Endothelial cell of umbilical vein (primary cell): ENCODE results near the gene WNT9A. TPM values are rescaled to one million over a fixed set of nuclear protein-coding genes. Genes with fewer than 3 reads are reported as not detected.

Experiments
- BruUV-seq: library from RNA; stranded (reverse); fragments of 400-500 nt; replicated peaks from 2 replicates; lab custom pipeline; 2021; lab: Mats Ljungman, UMichigan
- CTCF ChIA-PET: fragments of 300-600, 350-600 bp; sonication (Branson Sonifier 250); formaldehyde crosslinking; loops from one replicate; lab custom pipeline; 2021; ENCODE audit warnings: antibody characterized with exemption, inconsistent platforms; lab: Charles Lee
- POLR2A ChIA-PET: fragments of 300-600, 350-600 bp; sonication (Branson Sonifier 250); formaldehyde crosslinking; loops from one replicate; lab custom pipeline; 2021; ENCODE audit warnings: antibody characterized with exemption, inconsistent platforms; lab: Charles Lee
- DNase-seq: peaks from one replicate; pipeline ENCODE4 v3.0.0-alpha.2; 2011; ENCODE audit warnings: low read depth, low spot score
- FAIRE-seq: peaks from 2 replicates; lab custom pipeline; 2011; peaks lifted over from hg19 to GRCh38; lab: Jason Lieb, UNC
- H2AFZ ChIP-seq: 2 replicates; pipeline ENCODE4 v1.6.0; 2012; ENCODE audit warnings: low read depth, low read length, control low read depth, inconsistent platforms
- H3K27ac ChIP-seq: 2 replicates; pipeline ENCODE4 v1.5.1; 2011; ENCODE audit warnings: low read depth, mild to moderate bottlenecking, control low read depth, low read length, moderate library complexity; ENCODE audit not compliant: insufficient read depth
- H3K27me3 ChIP-seq, 2 experiments: 2 replicates each; pipeline versions ENCODE4 v1.6.0 to v1.6.1; 2011; ENCODE audit warnings: low read length in 2 of 2, mixed read lengths in 1 of 2; ENCODE audit not compliant: control insufficient read depth in 2 of 2, insufficient read depth in 2 of 2
- H3K36me3 ChIP-seq, 2 experiments: 2 replicates in 1 of 2; 3 replicates in 1 of 2; pipeline ENCODE4 v1.5.1; 2011; ENCODE audit warnings: low read length in 2 of 2, mild to moderate bottlenecking in 1 of 2, moderate library complexity in 1 of 2; ENCODE audit not compliant: control insufficient read depth in 2 of 2, insufficient read depth in 2 of 2; ENCODE audit errors: extremely low read depth in 1 of 2
- H3K4me1 ChIP-seq: 3 replicates; pipeline ENCODE4 v1.5.1; 2011; ENCODE audit warnings: mild to moderate bottlenecking, low read length; ENCODE audit not compliant: control insufficient read depth, insufficient read depth; ENCODE audit errors: extremely low read depth
- H3K4me2 ChIP-seq: 2 replicates; pipeline ENCODE4 v1.6.1; 2011; ENCODE audit warnings: low read length, control low read depth, mixed read lengths; ENCODE audit not compliant: insufficient read depth
- H3K4me3 ChIP-seq, 3 experiments: fragments of 200-600 bp in 1 of 3; sonication (generic), shearing (Covaris generic) in 1 of 3; replicated peaks in 1 of 3; 2 replicates each; pipeline ENCODE4 v1.5.1; 2011 to 2016; ENCODE audit warnings: control low read depth in 3 of 3, low read length in 3 of 3, mild to moderate bottlenecking in 2 of 3, inconsistent platforms in 1 of 3, low read depth in 1 of 3, moderate library complexity in 1 of 3; ENCODE audit not compliant: insufficient read depth in 1 of 3
- H3K79me2 ChIP-seq: 2 replicates; pipeline ENCODE4 v1.6.0; 2012; ENCODE audit warnings: low read length, inconsistent platforms; ENCODE audit not compliant: control insufficient read depth, insufficient read depth
- H3K9ac ChIP-seq: replicated peaks from 2 replicates; pipeline ENCODE3; 2011; ENCODE audit warnings: low read length, control low read depth; ENCODE audit not compliant: insufficient read depth; ENCODE audit errors: extremely low read depth
- H3K9me1 ChIP-seq: replicated peaks from 3 replicates; pipeline ENCODE4 v1.6.0; 2011; ENCODE audit warnings: mild to moderate bottlenecking, low read length; ENCODE audit not compliant: control insufficient read depth, insufficient read depth; ENCODE audit errors: extremely low read depth
- H3K9me3 ChIP-seq: replicated peaks from 2 replicates; pipeline ENCODE4 v1.5.1; 2012; ENCODE audit warnings: low read length, inconsistent platforms; ENCODE audit not compliant: control insufficient read depth, insufficient read depth
- H4K20me1 ChIP-seq: replicated peaks from 2 replicates; pipeline ENCODE3; 2011; ENCODE audit warnings: mild to moderate bottlenecking, low read length; ENCODE audit not compliant: control insufficient read depth, insufficient read depth; ENCODE audit errors: extremely low read depth
- CTCF ChIP-seq, 2 donors: IDR thresholded peaks; 1 replicate in 1 of 2; 2 replicates in 1 of 2; pipeline ENCODE4 v1.5.1; 2011; ENCODE audit warnings: low read length in 2 of 2, mild to moderate bottlenecking in 2 of 2, moderate library complexity in 2 of 2, control low read depth in 1 of 2, inconsistent platforms in 1 of 2, low read depth in 1 of 2; ENCODE audit not compliant: insufficient read depth in 1 of 2; ENCODE audit errors: extremely low read depth in 1 of 2
- EZH2 ChIP-seq: IDR thresholded peaks from 2 replicates; pipeline ENCODE4 v1.6.1; 2012; ENCODE audit warnings: borderline replicate concordance, low read depth, mild to moderate bottlenecking, moderate library complexity, low read length, inconsistent platforms; ENCODE audit not compliant: severe bottlenecking
- MAX ChIP-seq: IDR thresholded peaks from 2 replicates; pipeline ENCODE4 v1.6.1; 2011; ENCODE audit not compliant: insufficient read depth, insufficient read length
- MYC ChIP-seq: IDR thresholded peaks from one replicate; pipeline ENCODE4 v1.6.1; 2011; ENCODE audit warnings: mild to moderate bottlenecking, low read depth, low read length
- POLR2AphosphoS5 ChIP-seq: IDR thresholded peaks from 2 replicates; pipeline ENCODE4 v1.6.1; 2012; ENCODE audit warnings: low read depth, mild to moderate bottlenecking, control low read depth, low read length, moderate library complexity; ENCODE audit not compliant: insufficient read depth
- dilution Hi-C: fragments of 300-500 bp; cut with MboI; formaldehyde crosslinking; loops from one replicate; pipeline ENCODE4 v1.15.0; 2019; ENCODE audit warnings: low sequenced_read_pairs; ENCODE audit not compliant: extremely low pct_ligation_motif_present
- intact Hi-C: fragments of 100-400 bp; cut with micrococcal nuclease; formaldehyde crosslinking; loops from one replicate; pipeline ENCODE4 v1.10.0; 2022
- polyA plus RNA-seq, 4 experiments: library from polyadenylated mRNA; depleted of rRNA in 3 of 4; stranded (reverse) in 3 of 4; unstranded in 1 of 4; fragments of >200 nt; gene quantifications; 2 replicates each; pipeline versions ENCODE4 v1.2.1 to v1.2.3, GENCODE V29; 2011 to 2012; ENCODE audit warnings: missing spikeins in 1 of 4
- total RNA-seq: library from RNA; stranded (reverse); gene quantifications from 2 replicates; pipeline ENCODE4 v1.2.3, GENCODE V29; 2021

The WNT9A gene
- total and polyA plus RNA-seq, 2 donors (not counting 3 experiments of a cell fraction or from before 2014, with no cell fraction given), result 5.4 to 6.2 TPM

- Histone ChIP-seq H3K9me3 (no peaks in the 10 kb centered on the region), H3K4me1 (peaks cover 4% of the 10 kb centered on the region), H3K79me2 (no peaks in the 10 kb centered on the region), H3K9ac (no peak overlapping the region), H3K4me2 (no peak overlapping the region), H3K36me3 (no peaks in the 10 kb centered on the region), H3K27ac (no peak overlapping the region), H4K20me1 (no peaks in the 10 kb centered on the region), H2AFZ (no peak overlapping the region), H3K27me3 (no peaks in the 10 kb centered on the region), H3K9me1 (no peaks in the 10 kb centered on the region), H3K4me3 (no peak overlapping the region)
- dilution Hi-C loops, result no loop called here
- DNase-seq (no peak), FAIRE-seq (no peak)
- POLR2A ChIA-PET, result no interaction called here
- TF ChIP-seq EZH2 (no peak), MAX (no peak), CTCF (IDR thresholded peaks at IDR 0.05; ENCODE audit: extremely low read depth in 1 of 2, insufficient read depth in 1 of 2, low read depth in 1 of 2, low read length in 2 of 2) (no peak), POLR2AphosphoS5 (no peak), MYC (no peak)
- BruUV-seq, result no TSS peak
- intact Hi-C loops, result no loop called here
- CTCF ChIA-PET, result no interaction called here
Measured at GRCh38 chr1:227940791-227941241, 6.9 kb downstream of the WNT9A start.
